HEK293 (cell line): Measurements from ENCODE around the gene LRRC34.

Experiments used
- CTCF ChIA-PET: fragments of 350-600 bp; formaldehyde crosslinking; extraction: SDS; loops from one replicate; lab custom pipeline; 2021; ENCODE audit warnings: antibody characterized with exemption; lab: Yijun Ruan, JAX
- POLR2A ChIA-PET: fragments of 300-600 bp; formaldehyde crosslinking; extraction: SDS; loops from one replicate; lab custom pipeline; 2020; ENCODE audit warnings: antibody characterized with exemption, inconsistent platforms; lab: Yijun Ruan, JAX
- H3K27ac ChIP-seq: fragments of 200-500 bp; sonication (Bioruptor generic); 2 replicates; pipeline ENCODE4 v1.5.1; 2014; ENCODE audit warnings: low read depth, low read length, control low read depth, inconsistent platforms; ENCODE audit errors: extremely low read depth
- H3K36me3 ChIP-seq, 2 experiments: fragments of 200-500 bp in 1 of 2; sonication (Bioruptor generic) in 1 of 2; 1 replicate in 1 of 2; 2 replicates in 1 of 2; pipeline ENCODE4 v1.5.1; 2014 to 2017; ENCODE audit warnings: inconsistent platforms in 2 of 2, low read length in 2 of 2; ENCODE audit not compliant: control insufficient read depth in 2 of 2, insufficient read depth in 1 of 2
- H3K4me1 ChIP-seq: fragments of 200-500 bp; sonication (Bioruptor generic); 2 replicates; pipeline ENCODE4 v1.5.1; 2014; ENCODE audit warnings: mild to moderate bottlenecking, low read length, inconsistent platforms; ENCODE audit not compliant: control insufficient read depth, insufficient read depth
- H3K4me3 ChIP-seq: 2 replicates; pipeline ENCODE4 v1.5.1; 2011; ENCODE audit warnings: low read depth, mild to moderate bottlenecking, control low read depth, low read length, moderate library complexity
- H3K9me3 ChIP-seq: fragments of 200-500 bp; sonication (Bioruptor generic); 2 replicates; pipeline ENCODE4 v1.5.1; 2014; ENCODE audit warnings: low read depth, low read length, inconsistent platforms; ENCODE audit not compliant: control insufficient read depth, insufficient read depth
- ELK4 ChIP-seq: IDR thresholded peaks from 2 replicates; pipeline ENCODE4 v1.6.1; 2011; ENCODE audit warnings: mild to moderate bottlenecking, low read depth, low read length, borderline replicate concordance
- HIC1 ChIP-seq: fragments of 450-650 bp; formaldehyde crosslinking; IDR thresholded peaks from 2 replicates; pipeline ENCODE4 v1.5.1; 2016; ENCODE audit warnings: missing biosample characterization, missing genetic modification characterization
- HOXC10 ChIP-seq: sonication (generic); formaldehyde crosslinking; IDR thresholded peaks from 2 replicates; pipeline ENCODE4 v1.8.1; 2023; ENCODE audit warnings: mild to moderate bottlenecking, missing genetic modification reagents
- KLF1 ChIP-seq: fragments of 450-650 bp; formaldehyde crosslinking; IDR thresholded peaks from 2 replicates; pipeline ENCODE4 v1.5.1; 2016; ENCODE audit warnings: missing biosample characterization, missing genetic modification characterization
- KLF10 ChIP-seq: fragments of 450-650 bp; IDR thresholded peaks from 2 replicates; pipeline ENCODE4 v1.5.1; 2018; ENCODE audit warnings: missing biosample characterization, mild to moderate bottlenecking, missing genetic modification characterization
- KLF7 ChIP-seq: fragments of 450-650 bp; formaldehyde crosslinking; IDR thresholded peaks from 2 replicates; pipeline ENCODE4 v1.5.1; 2016; ENCODE audit warnings: missing biosample characterization, missing genetic modification characterization, borderline replicate concordance
- SCRT2 ChIP-seq: fragments of 450-650 bp; formaldehyde crosslinking; IDR thresholded peaks from 2 replicates; pipeline ENCODE4 v1.5.1; 2016; ENCODE audit warnings: missing biosample characterization, missing genetic modification characterization
- SP2 ChIP-seq: fragments of 450-650 bp; formaldehyde crosslinking; IDR thresholded peaks from 2 replicates; pipeline ENCODE4 v1.5.1; 2016; ENCODE audit warnings: missing biosample characterization, missing genetic modification characterization
- SP7 ChIP-seq: fragments of 450-650 bp; formaldehyde crosslinking; IDR thresholded peaks from 2 replicates; pipeline ENCODE4 v1.5.1; 2016; ENCODE audit warnings: missing biosample characterization, missing genetic modification characterization
- ZBTB1 ChIP-seq: fragments of 450-650 bp; formaldehyde crosslinking; IDR thresholded peaks from 2 replicates; pipeline ENCODE4 v1.5.1; 2016; ENCODE audit warnings: missing biosample characterization, missing genetic modification characterization
- ZBTB48 ChIP-seq: fragments of 450-650 bp; formaldehyde crosslinking; IDR thresholded peaks from 2 replicates; pipeline ENCODE4 v1.5.1; 2016; ENCODE audit warnings: missing biosample characterization, missing genetic modification characterization
- ZBTB6 ChIP-seq: fragments of 450-650 bp; formaldehyde crosslinking; IDR thresholded peaks from 2 replicates; pipeline ENCODE4 v1.5.1; 2017; ENCODE audit warnings: missing biosample characterization, missing genetic modification characterization
- ZIC2 ChIP-seq: fragments of 450-650 bp; formaldehyde crosslinking; IDR thresholded peaks from 2 replicates; pipeline ENCODE4 v1.5.1; 2016; ENCODE audit warnings: missing biosample characterization, missing genetic modification characterization
- ZNF133 ChIP-seq: fragments of 450-650 bp; formaldehyde crosslinking; IDR thresholded peaks from 2 replicates; pipeline ENCODE4 v1.5.1; 2016; ENCODE audit warnings: missing biosample characterization, missing genetic modification characterization
- ZNF138 ChIP-seq: fragments of 450-650 bp; formaldehyde crosslinking; IDR thresholded peaks from 2 replicates; pipeline ENCODE4 v1.5.1; 2016; ENCODE audit warnings: missing biosample characterization, missing genetic modification characterization, borderline replicate concordance
- ZNF2 ChIP-seq: fragments of 450-650 bp; formaldehyde crosslinking; IDR thresholded peaks from 2 replicates; pipeline ENCODE4 v1.5.1; 2016; ENCODE audit warnings: missing biosample characterization, missing genetic modification characterization
- ZNF202 ChIP-seq: fragments of 450-650 bp; formaldehyde crosslinking; IDR thresholded peaks from 2 replicates; pipeline ENCODE4 v1.5.1; 2016; ENCODE audit warnings: missing biosample characterization, missing genetic modification characterization, borderline replicate concordance
- ZNF211 ChIP-seq: fragments of 450-650 bp; formaldehyde crosslinking; IDR thresholded peaks from 2 replicates; pipeline ENCODE4 v1.5.1; 2016; ENCODE audit warnings: low read depth, missing biosample characterization, missing genetic modification characterization
- ZNF214 ChIP-seq: fragments of 450-650 bp; formaldehyde crosslinking; IDR thresholded peaks from 2 replicates; pipeline ENCODE4 v1.5.1; 2017; ENCODE audit warnings: missing biosample characterization, mild to moderate bottlenecking, missing genetic modification characterization, borderline replicate concordance
- ZNF239 ChIP-seq: fragments of 450-650 bp; formaldehyde crosslinking; IDR thresholded peaks from 2 replicates; pipeline ENCODE4 v1.5.1; 2016; ENCODE audit warnings: missing biosample characterization, missing genetic modification characterization
- ZNF274 ChIP-seq, 2 experiments: fragments of 200-500 bp in 1 of 2; fragments of 450-650 bp in 1 of 2; sonication (Bioruptor generic) in 1 of 2; formaldehyde crosslinking in 1 of 2; IDR thresholded peaks; 2 replicates each; pipeline versions ENCODE4 v1.5.1 to v1.6.1; 2014 to 2016; ENCODE audit warnings: borderline replicate concordance in 1 of 2, inconsistent platforms in 1 of 2, low read length in 1 of 2, missing biosample characterization in 1 of 2, missing genetic modification characterization in 1 of 2
- ZNF335 ChIP-seq: fragments of 450-650 bp; formaldehyde crosslinking; conservative IDR thresholded peaks from 2 replicates; pipeline ENCODE4 v1.5.1; 2016; ENCODE audit warnings: missing biosample characterization, missing genetic modification characterization
- ZNF521 ChIP-seq: fragments of 450-650 bp; formaldehyde crosslinking; IDR thresholded peaks from 2 replicates; pipeline ENCODE4 v1.5.1; 2017; ENCODE audit warnings: missing biosample characterization, mild to moderate bottlenecking, missing genetic modification characterization
- ZNF645 ChIP-seq: fragments of 450-650 bp; formaldehyde crosslinking; IDR thresholded peaks from 2 replicates; pipeline ENCODE4; 2016; ENCODE audit warnings: missing biosample characterization, missing genetic modification characterization
- ZNF707 ChIP-seq: fragments of 450-650 bp; formaldehyde crosslinking; IDR thresholded peaks from 2 replicates; pipeline ENCODE4 v1.5.1; 2016; ENCODE audit warnings: missing biosample characterization, missing genetic modification characterization
- TF ChIP-seq, protein P1 (sequence below): fragments of 450-650 bp; formaldehyde crosslinking; IDR thresholded peaks from 2 replicates; pipeline ENCODE4 v1.5.1; 2017; ENCODE audit warnings: missing biosample characterization, missing genetic modification characterization

LRRC34 gene

GRCh38 chr3:169759256-169759655 lies 53.4 kb downstream of the LRRC34 start:
- Histone ChIP-seq H3K9me3 (no peaks in the 10 kb centered on the region), H3K4me1 (no peaks in the 10 kb centered on the region), H3K4me3 (no peak overlapping the region), H3K36me3 (no peaks in the 10 kb centered on the region), H3K27ac (no peak overlapping the region)
- ChIA-PET POLR2A (no interaction called here), CTCF (interaction anchor here (0.6 kb wide), 1 partner anchor 14 kb away, joined by 3 read pairs; the partner anchor contains the start of gene MYNN)
- TF ChIP-seq ZNF335 (tag by site-specific recombination) (no peak), ZNF239 (tag by site-specific recombination) (no peak), ELK4 (no peak), SP7 (tag by site-specific recombination) (no peak), ZNF2 (tag by site-specific recombination) (no peak), ZNF274 (IDR thresholded peaks at IDR 0.05; ENCODE audit: low read length) (no peak), ZNF274 (tag by site-specific recombination; IDR thresholded peaks at IDR 0.05; ENCODE audit: borderline replicate concordance) (no peak), SCRT2 (tag by site-specific recombination) (no peak), KLF7 (tag by site-specific recombination) (no peak), ZNF214 (tag by site-specific recombination) (no peak), ZNF521 (tag by site-specific recombination) (no peak), ZBTB1 (no peak), ZNF707 (tag by site-specific recombination) (no peak), ZNF133 (no peak)

GRCh38 chr3:169758359-169758994 lies 54.2 kb downstream of the LRRC34 start:
- Histone ChIP-seq H3K27ac (no peak overlapping the region), H3K9me3 (no peaks in the 10 kb centered on the region), H3K4me3 (no peak overlapping the region), H3K4me1 (no peaks in the 10 kb centered on the region), H3K36me3 (no peaks in the 10 kb centered on the region)
- ChIA-PET POLR2A (no interaction called here), CTCF (interaction anchor here (0.6 kb wide), 1 partner anchor 540 kb away, joined by 3 read pairs; no protein-coding TSS in a partner anchor)
- TF ChIP-seq HIC1 (tag by site-specific recombination) (no peak), ZBTB6 (tag by site-specific recombination) (no peak), KLF1 (tag by site-specific recombination) (no peak), ZBTB48 (tag by site-specific recombination) (no peak), ZNF211 (no peak), ZNF138 (tag by site-specific recombination) (no peak), ZIC2 (tag by site-specific recombination) (no peak), HOXC10 (no peak), ZNF202 (tag by site-specific recombination) (no peak), ZNF645 (tag by site-specific recombination) (no peak), KLF10 (tag by site-specific recombination) (no peak), SP2 (tag by site-specific recombination) (no peak)
- TF ChIP-seq, protein P1, sequence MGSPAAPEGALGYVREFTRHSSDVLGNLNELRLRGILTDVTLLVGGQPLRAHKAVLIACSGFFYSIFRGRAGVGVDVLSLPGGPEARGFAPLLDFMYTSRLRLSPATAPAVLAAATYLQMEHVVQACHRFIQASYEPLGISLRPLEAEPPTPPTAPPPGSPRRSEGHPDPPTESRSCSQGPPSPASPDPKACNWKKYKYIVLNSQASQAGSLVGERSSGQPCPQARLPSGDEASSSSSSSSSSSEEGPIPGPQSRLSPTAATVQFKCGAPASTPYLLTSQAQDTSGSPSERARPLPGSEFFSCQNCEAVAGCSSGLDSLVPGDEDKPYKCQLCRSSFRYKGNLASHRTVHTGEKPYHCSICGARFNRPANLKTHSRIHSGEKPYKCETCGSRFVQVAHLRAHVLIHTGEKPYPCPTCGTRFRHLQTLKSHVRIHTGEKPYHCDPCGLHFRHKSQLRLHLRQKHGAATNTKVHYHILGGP (tag by site-specific recombination) = no peak
